GM06990 (cell line): ENCODE results near the gene SHC3.

Experiments
- DNase-seq: peaks from one replicate; pipeline ENCODE4 v3.0.0-alpha.2; 2011; ENCODE audit not compliant: insufficient read length; ENCODE audit errors: extremely low read depth
- H3K27me3 ChIP-seq: replicated peaks from 2 replicates; pipeline ENCODE4 v1.6.0; 2011; ENCODE audit warnings: low read length; ENCODE audit not compliant: control insufficient read depth, insufficient read depth
- H3K36me3 ChIP-seq: 2 replicates; pipeline ENCODE4 v1.5.1; 2011; ENCODE audit warnings: low read length; ENCODE audit not compliant: control insufficient read depth, insufficient read depth
- H3K4me3 ChIP-seq: replicated peaks from 2 replicates; pipeline ENCODE4 v1.5.1; 2011; ENCODE audit warnings: low read depth, mild to moderate bottlenecking, control low read depth, low read length
- TF ChIP-seq, protein P1 (sequence below): IDR thresholded peaks from 2 replicates; pipeline ENCODE4 v1.5.1; 2011; ENCODE audit warnings: low read length, control low read depth, mild to moderate bottlenecking, inconsistent platforms; ENCODE audit not compliant: insufficient read depth, poor library complexity, severe bottlenecking

The SHC3 gene

DNA sequence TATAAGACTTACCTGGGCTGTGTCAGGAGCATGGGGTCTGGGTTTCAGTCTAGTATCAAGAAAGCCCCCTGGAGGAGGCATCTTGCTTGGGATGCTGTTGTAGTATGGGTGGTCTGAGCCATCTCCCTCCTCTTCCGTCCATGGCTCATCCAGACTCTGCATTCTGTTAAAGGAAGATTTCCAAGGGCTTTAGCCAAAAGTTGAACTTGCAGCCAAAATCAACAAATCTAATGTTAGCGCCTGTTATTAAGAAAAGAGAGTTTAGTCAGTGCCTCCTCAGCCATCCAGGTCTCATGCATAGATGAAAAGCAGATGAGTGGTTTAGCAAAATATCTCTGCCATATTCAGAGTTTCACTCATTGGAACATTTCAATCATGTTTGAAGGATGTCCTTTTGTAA is 131.8 kb downstream of the SHC3 start:
- Histone ChIP-seq H3K36me3 (no peaks in the 10 kb centered on the region), H3K4me3 (no peak overlapping the region), H3K27me3 (no peaks in the 10 kb centered on the region)
- no peak for DNase-seq
- TF ChIP-seq, protein P1, sequence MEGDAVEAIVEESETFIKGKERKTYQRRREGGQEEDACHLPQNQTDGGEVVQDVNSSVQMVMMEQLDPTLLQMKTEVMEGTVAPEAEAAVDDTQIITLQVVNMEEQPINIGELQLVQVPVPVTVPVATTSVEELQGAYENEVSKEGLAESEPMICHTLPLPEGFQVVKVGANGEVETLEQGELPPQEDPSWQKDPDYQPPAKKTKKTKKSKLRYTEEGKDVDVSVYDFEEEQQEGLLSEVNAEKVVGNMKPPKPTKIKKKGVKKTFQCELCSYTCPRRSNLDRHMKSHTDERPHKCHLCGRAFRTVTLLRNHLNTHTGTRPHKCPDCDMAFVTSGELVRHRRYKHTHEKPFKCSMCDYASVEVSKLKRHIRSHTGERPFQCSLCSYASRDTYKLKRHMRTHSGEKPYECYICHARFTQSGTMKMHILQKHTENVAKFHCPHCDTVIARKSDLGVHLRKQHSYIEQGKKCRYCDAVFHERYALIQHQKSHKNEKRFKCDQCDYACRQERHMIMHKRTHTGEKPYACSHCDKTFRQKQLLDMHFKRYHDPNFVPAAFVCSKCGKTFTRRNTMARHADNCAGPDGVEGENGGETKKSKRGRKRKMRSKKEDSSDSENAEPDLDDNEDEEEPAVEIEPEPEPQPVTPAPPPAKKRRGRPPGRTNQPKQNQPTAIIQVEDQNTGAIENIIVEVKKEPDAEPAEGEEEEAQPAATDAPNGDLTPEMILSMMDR, result no peak

DNA sequence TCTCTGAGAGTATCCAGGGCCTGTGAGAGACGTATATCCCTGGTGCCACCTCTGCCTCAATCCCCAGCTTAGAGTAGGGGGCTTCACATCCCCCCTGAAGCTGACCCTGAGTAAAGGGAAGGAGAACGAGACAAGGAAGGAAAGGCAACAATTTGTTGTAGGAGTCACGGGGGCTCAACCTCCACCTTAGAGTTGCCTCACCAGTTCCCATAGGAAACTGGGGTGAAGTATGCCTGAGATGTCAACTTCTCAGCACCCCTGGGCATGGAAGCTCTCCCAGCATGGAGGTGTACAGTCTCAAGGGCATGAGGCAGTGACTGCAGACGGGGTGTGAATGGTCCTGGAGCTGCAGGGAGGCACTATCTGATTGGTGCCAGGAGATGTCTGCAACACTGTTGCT is 133.7 kb downstream of the SHC3 start:
- TF ChIP-seq, protein P1, result no peak
- DNase-seq, result no peak
- Histone ChIP-seq H3K36me3 (no peaks in the 10 kb centered on the region), H3K4me3 (no peak overlapping the region), H3K27me3 (no peaks in the 10 kb centered on the region)

DNA sequence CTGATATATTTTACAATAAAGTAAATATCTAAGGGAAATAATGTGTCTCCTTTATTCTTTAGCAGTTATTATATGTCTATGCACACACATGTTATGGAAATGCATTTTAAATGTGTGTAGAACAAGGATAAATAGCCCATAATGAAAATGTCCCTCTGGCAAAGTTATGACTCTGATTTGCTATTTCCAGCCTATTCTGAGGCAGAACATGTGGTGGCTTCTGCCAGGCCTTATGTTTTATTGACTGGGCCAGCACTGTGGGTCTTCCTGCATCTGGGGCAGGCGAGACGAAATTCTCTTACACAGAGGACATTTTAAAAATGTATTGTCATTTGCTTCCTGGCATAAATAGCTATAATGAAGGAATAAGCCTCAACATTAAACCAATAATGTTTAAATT is 134.5 kb downstream of the SHC3 start:
- Histone ChIP-seq H3K36me3 (no peaks in the 10 kb centered on the region), H3K27me3 (no peaks in the 10 kb centered on the region), H3K4me3 (no peak overlapping the region)
- TF ChIP-seq, protein P1, result no peak
- no peak for DNase-seq

DNA sequence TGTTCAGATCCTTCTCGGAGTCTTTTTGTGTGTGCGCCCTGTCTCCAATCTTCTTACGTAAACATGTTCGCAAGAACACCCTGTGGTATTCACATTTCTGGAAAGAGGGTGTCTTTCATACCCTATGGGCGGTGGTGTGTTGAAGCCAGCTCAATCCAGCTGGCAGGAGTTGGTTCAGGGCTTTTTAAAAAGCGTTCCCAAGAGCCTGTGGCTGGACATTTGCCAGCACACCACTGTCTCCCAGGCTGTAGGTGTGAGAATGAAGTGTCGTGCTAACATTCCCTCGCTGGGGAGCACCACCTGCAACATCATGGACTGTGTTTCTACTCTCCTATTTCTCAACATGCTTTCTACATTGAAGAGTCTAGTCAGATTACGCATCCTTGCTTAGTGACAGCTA is 135.6 kb downstream of the SHC3 start:
- DNase-seq, result no peak
- H3K27me3 ChIP-seq, result no peaks in the 10 kb centered on the region; the same call in 1 of the 2 replicates
- no peak overlapping the region for H3K4me3 ChIP-seq
- H3K36me3 ChIP-seq, result no peaks in the 10 kb centered on the region
- TF ChIP-seq, protein P1, result no peak

DNA sequence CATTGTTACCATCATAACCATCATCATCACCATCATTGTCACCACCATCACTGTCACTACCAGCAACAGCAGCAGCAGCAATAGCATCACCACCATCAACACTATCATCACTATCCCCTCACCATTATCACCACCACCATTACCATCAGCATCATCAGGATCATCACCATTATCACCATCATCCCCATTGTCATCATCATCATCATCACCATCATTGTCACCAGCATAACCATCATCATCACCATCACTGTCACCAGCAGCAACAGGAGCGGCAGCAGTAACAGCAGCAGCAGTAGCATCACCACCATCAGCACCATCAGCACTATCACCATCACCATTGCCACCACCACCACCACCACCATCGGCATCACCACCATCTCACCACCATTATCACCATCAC is 139.0 kb downstream of the SHC3 start:
- DNase-seq, result no peak
- H3K4me3 ChIP-seq, result no peak overlapping the region
- TF ChIP-seq, protein P1, result no peak
- H3K27me3 ChIP-seq, result no peaks in the 10 kb centered on the region; the same call in 1 of the 2 replicates
- H3K36me3 ChIP-seq, result no peaks in the 10 kb centered on the region

DNA sequence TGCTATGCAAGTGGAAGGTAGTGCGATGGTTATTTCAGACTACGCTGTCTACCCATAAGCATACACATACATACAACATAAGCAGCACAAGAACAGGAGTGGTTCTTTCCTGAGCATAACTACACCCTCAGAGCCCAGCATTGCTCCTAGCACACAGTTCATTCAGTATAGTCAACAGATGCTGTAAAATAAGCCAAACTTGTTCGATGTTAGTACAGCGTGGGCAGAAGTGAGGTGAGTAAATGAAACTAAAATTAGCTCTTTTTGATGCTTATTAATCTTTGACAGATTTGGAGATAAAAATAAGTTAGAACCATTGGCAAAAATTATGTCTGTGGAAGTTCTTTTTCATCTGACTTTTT is 139.5 kb downstream of the SHC3 start:
- Histone ChIP-seq H3K36me3 (no peaks in the 10 kb centered on the region), H3K4me3 (no peak overlapping the region), H3K27me3 (no peaks in the 10 kb centered on the region; the same call in 1 of the 2 replicates)
- TF ChIP-seq, protein P1, result no peak
- no peak for DNase-seq
